SK-N-SH (cell line): ENCODE data around the gene ABCA10. TPM values are rescaled to one million over a fixed set of nuclear protein-coding genes. Genes with fewer than 3 reads are reported as not detected.

Source experiments
- CTCF ChIA-PET: fragments of 300-600, 350-600 bp; formaldehyde crosslinking; extraction: SDS; loops from one replicate; lab custom pipeline; 2021; lab: Yijun Ruan, JAX
- POLR2A ChIA-PET: fragments of 350-600 bp; sonication (Branson Sonifier 250); formaldehyde crosslinking; extraction: SDS; loops from one replicate; lab custom pipeline; 2020; ENCODE audit warnings: antibody characterized with exemption, inconsistent platforms; lab: Yijun Ruan, JAX
- DNase-seq: peaks from one replicate; pipeline ENCODE4 v3.0.0; 2012
- H2AFZ ChIP-seq: fragments of 200-600 bp; sonication (generic); 2 replicates; pipeline ENCODE4 v1.8.1; 2016; ENCODE audit warnings: antibody characterized with exemption, mild to moderate bottlenecking, low read depth
- H3F3A ChIP-seq: fragments of 200-600 bp; sonication (generic); replicated peaks from 2 replicates; pipeline ENCODE3; 2016; ENCODE audit warnings: antibody characterized with exemption, mild to moderate bottlenecking; ENCODE audit not compliant: insufficient read depth
- H3K27ac ChIP-seq, 2 experiments: fragments of 200-500 bp in 1 of 2; fragments of 200-600 bp in 1 of 2; sonication (Bioruptor generic) in 1 of 2; sonication (generic), shearing (Covaris generic) in 1 of 2; 2 replicates each; pipeline versions ENCODE4 v1.5.1 to v1.6.1; 2014 to 2016; ENCODE audit warnings: low read depth in 2 of 2, inconsistent platforms in 1 of 2, low read length in 1 of 2, mild to moderate bottlenecking in 1 of 2, mixed read lengths in 1 of 2
- H3K27me3 ChIP-seq: fragments of 200-600 bp; sonication (generic), shearing (Covaris generic); 2 replicates; pipeline ENCODE4 v1.6.1; 2016; ENCODE audit warnings: mixed run types; ENCODE audit not compliant: insufficient read depth
- H3K36me3 ChIP-seq, 2 experiments: fragments of 200-500 bp in 1 of 2; fragments of 200-600 bp in 1 of 2; sonication (Bioruptor generic) in 1 of 2; sonication (generic) in 1 of 2; replicated peaks in 1 of 2; 2 replicates each; pipeline versions ENCODE3 to v1.5.1; 2014 to 2016; ENCODE audit warnings: low read length in 1 of 2, mild to moderate bottlenecking in 1 of 2; ENCODE audit not compliant: insufficient read depth in 2 of 2, control insufficient read depth in 1 of 2
- H3K4me1 ChIP-seq, 2 experiments: fragments of 200-500 bp in 1 of 2; fragments of 200-600 bp in 1 of 2; sonication (Bioruptor generic) in 1 of 2; sonication (generic), shearing (Covaris generic) in 1 of 2; 2 replicates each; pipeline versions ENCODE4 v1.5.1 to v1.6.1; 2014 to 2016; ENCODE audit warnings: low read depth in 1 of 2, low read length in 1 of 2, mixed run types in 1 of 2; ENCODE audit not compliant: insufficient read depth in 2 of 2, control insufficient read depth in 1 of 2
- H3K4me2 ChIP-seq: fragments of 200-600 bp; sonication (generic), shearing (Covaris generic); 2 replicates; pipeline ENCODE4 v1.6.1; 2017; ENCODE audit warnings: mixed run types
- H3K4me3 ChIP-seq, 2 experiments: fragments of 200-500 bp in 1 of 2; fragments of 200-600 bp in 1 of 2; sonication (Bioruptor generic) in 1 of 2; sonication (generic), shearing (Covaris generic) in 1 of 2; 2 replicates each; pipeline versions ENCODE4 v1.5.1 to v1.8.1; 2014 to 2016; ENCODE audit warnings: low read depth in 2 of 2, inconsistent platforms in 1 of 2, low read length in 1 of 2, mild to moderate bottlenecking in 1 of 2, mixed read lengths in 1 of 2, moderate library complexity in 1 of 2
- H3K79me2 ChIP-seq: fragments of 200-600 bp; sonication (generic); 2 replicates; pipeline ENCODE4 v1.8.1; 2017; ENCODE audit warnings: mild to moderate bottlenecking; ENCODE audit not compliant: insufficient read depth
- H3K9ac ChIP-seq: fragments of 200-600 bp; sonication (generic); 2 replicates; pipeline ENCODE4 v1.6.1; 2017; ENCODE audit warnings: mixed run types
- H3K9me2 ChIP-seq: fragments of 200-600 bp; sonication (generic); 2 replicates; pipeline ENCODE4 v1.6.1; 2017; ENCODE audit warnings: mixed run types
- H3K9me3 ChIP-seq: fragments of 200-600 bp; sonication (generic); 2 replicates; pipeline ENCODE4 v1.6.1; 2017; ENCODE audit warnings: mixed run types, mild to moderate bottlenecking, moderate library complexity
- H4K20me1 ChIP-seq: fragments of 200-600 bp; sonication (generic); 2 replicates; pipeline ENCODE4 v1.6.1; 2017; ENCODE audit warnings: mild to moderate bottlenecking, mixed run types; ENCODE audit not compliant: insufficient read depth
- ELF1 ChIP-seq: IDR thresholded peaks from 2 replicates; pipeline ENCODE4 v1.4.0; 2012
- EP300 ChIP-seq, 2 experiments: IDR thresholded peaks; 2 replicates each; pipeline versions ENCODE4 v1.4.0 to v1.6.1; 2012; ENCODE audit warnings: borderline replicate concordance in 1 of 2, low read depth in 1 of 2, low read length in 1 of 2
- EZH2phosphoT487 ChIP-seq: fragments of 200-600 bp; sonication (generic); IDR thresholded peaks from 2 replicates; pipeline ENCODE4 v1.6.1; 2017; ENCODE audit warnings: low read depth, mixed run types, mild to moderate bottlenecking, antibody characterized with exemption, moderate library complexity, borderline replicate concordance
- FOSL2 ChIP-seq: IDR thresholded peaks from 2 replicates; pipeline ENCODE4 v1.4.0; 2012; ENCODE audit warnings: low read depth, mild to moderate bottlenecking, moderate library complexity, borderline replicate concordance
- FOXM1 ChIP-seq: IDR thresholded peaks from 2 replicates; pipeline ENCODE4 v1.4.0; 2012; ENCODE audit warnings: low read depth, mild to moderate bottlenecking
- MEF2A ChIP-seq: IDR thresholded peaks from 2 replicates; pipeline ENCODE4 v1.4.0; 2012; ENCODE audit warnings: low read depth, borderline replicate concordance
- NFIC ChIP-seq: IDR thresholded peaks from 2 replicates; pipeline ENCODE4 v1.4.0; 2012; ENCODE audit warnings: borderline replicate concordance
- POLR2AphosphoS5 ChIP-seq: IDR thresholded peaks from 2 replicates; pipeline ENCODE4 v1.6.1; 2012; ENCODE audit warnings: low read depth, low read length
- RAD21 ChIP-seq: IDR thresholded peaks from 2 replicates; pipeline ENCODE4 v1.6.1; 2012; ENCODE audit warnings: mild to moderate bottlenecking, low read length
- RCOR1 ChIP-seq: fragments of 150-350 bp; IDR thresholded peaks from 2 replicates; pipeline ENCODE4 v1.6.1; 2017; ENCODE audit warnings: antibody characterized with exemption, low read length
- RXRA ChIP-seq: IDR thresholded peaks from 2 replicates; pipeline ENCODE4 v1.4.0; 2012; ENCODE audit warnings: low read depth, mild to moderate bottlenecking, borderline replicate concordance
- SMC3 ChIP-seq: IDR thresholded peaks from 2 replicates; pipeline ENCODE4 v1.6.1; 2012; ENCODE audit warnings: low read depth, low read length, improper control_type of control experiment
- WGBS: methylation state at CpG from one replicate; pipeline ENCODE4 v1.1.6; 2017; ENCODE audit warnings: low lambda C conversion rate; 5-methylcytosine and 5-hydroxymethylcytosine counted together
- polyA plus RNA-seq, 3 experiments: library from polyadenylated mRNA; depleted of rRNA; stranded (reverse); fragments of >200 nt; gene quantifications; 2 replicates each; pipeline ENCODE4 v1.2.3, GENCODE V29; 2012
- TF ChIP-seq, protein P1 (sequence below): IDR thresholded peaks from 2 replicates; pipeline ENCODE4 v1.4.0; 2012; ENCODE audit warnings: low read depth, borderline replicate concordance
- TF ChIP-seq, protein P2 (sequence below): fragments of 150-350 bp; IDR thresholded peaks from 2 replicates; pipeline ENCODE4 v1.6.1; 2016; ENCODE audit warnings: mild to moderate bottlenecking, low read depth, low read length
- TF ChIP-seq, protein P3 (sequence below): IDR thresholded peaks from 2 replicates; pipeline ENCODE4 v1.6.1; 2012; ENCODE audit warnings: mild to moderate bottlenecking, low read depth, low read length, moderate library complexity
- TF ChIP-seq, protein P4 (sequence below): IDR thresholded peaks from 2 replicates; pipeline ENCODE4 v1.4.0; 2012; ENCODE audit warnings: low read depth

ABCA10 gene
- polyA plus RNA-seq, 1 of the 3 experiments (the other 2 are of a cell fraction): 0.07 TPM

DNA sequence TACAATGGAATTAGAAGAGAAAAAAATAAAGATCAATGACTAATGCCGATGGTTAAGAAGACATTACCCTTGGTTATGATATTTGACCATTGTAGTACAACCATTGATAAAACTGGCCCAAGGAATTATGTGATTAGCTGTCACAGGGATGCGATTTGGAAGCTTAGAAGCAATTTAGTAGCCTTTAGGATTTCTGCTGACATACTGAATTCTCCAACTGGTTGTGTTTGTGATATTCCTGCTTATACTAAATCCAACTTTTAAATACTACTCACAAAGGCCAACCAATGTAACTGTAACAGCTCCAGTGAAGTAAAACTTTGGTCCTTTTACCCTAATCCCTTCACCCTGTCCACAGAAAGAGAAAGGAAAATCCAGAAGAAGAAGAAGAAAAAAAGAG lies 55.5 kb downstream of the ABCA10 start:
- 37% methylated on average over 2 of the region's 2 CpGs for WGBS
- H3K4me1 ChIP-seq: peaks cover 0 to 13% of the 10 kb centered on the region in 2 experiments; a peak in 2 of 4 replicates
- no peaks in the 10 kb centered on the region for H4K20me1 ChIP-seq
- TF ChIP-seq EZH2phosphoT487 (no peak), NFIC (no peak), RCOR1 (no peak), FOXM1 (no peak), FOSL2 (no peak), POLR2AphosphoS5 (no peak), ELF1 (no peak), SMC3 (no peak), EP300 (IDR thresholded peaks at IDR 0.05; ENCODE audit: borderline replicate concordance in 1 of 2, low read depth in 1 of 2, low read length in 1 of 2) (no peak), MEF2A (no peak), RAD21 (no peak), RXRA (no peak)
- TF ChIP-seq, protein P1, sequence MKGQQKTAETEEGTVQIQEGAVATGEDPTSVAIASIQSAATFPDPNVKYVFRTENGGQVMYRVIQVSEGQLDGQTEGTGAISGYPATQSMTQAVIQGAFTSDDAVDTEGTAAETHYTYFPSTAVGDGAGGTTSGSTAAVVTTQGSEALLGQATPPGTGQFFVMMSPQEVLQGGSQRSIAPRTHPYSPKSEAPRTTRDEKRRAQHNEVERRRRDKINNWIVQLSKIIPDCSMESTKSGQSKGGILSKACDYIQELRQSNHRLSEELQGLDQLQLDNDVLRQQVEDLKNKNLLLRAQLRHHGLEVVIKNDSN: no peak
- TF ChIP-seq, protein P2, sequence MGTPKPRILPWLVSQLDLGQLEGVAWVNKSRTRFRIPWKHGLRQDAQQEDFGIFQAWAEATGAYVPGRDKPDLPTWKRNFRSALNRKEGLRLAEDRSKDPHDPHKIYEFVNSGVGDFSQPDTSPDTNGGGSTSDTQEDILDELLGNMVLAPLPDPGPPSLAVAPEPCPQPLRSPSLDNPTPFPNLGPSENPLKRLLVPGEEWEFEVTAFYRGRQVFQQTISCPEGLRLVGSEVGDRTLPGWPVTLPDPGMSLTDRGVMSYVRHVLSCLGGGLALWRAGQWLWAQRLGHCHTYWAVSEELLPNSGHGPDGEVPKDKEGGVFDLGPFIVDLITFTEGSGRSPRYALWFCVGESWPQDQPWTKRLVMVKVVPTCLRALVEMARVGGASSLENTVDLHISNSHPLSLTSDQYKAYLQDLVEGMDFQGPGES: no peak
- TF ChIP-seq, protein P3, sequence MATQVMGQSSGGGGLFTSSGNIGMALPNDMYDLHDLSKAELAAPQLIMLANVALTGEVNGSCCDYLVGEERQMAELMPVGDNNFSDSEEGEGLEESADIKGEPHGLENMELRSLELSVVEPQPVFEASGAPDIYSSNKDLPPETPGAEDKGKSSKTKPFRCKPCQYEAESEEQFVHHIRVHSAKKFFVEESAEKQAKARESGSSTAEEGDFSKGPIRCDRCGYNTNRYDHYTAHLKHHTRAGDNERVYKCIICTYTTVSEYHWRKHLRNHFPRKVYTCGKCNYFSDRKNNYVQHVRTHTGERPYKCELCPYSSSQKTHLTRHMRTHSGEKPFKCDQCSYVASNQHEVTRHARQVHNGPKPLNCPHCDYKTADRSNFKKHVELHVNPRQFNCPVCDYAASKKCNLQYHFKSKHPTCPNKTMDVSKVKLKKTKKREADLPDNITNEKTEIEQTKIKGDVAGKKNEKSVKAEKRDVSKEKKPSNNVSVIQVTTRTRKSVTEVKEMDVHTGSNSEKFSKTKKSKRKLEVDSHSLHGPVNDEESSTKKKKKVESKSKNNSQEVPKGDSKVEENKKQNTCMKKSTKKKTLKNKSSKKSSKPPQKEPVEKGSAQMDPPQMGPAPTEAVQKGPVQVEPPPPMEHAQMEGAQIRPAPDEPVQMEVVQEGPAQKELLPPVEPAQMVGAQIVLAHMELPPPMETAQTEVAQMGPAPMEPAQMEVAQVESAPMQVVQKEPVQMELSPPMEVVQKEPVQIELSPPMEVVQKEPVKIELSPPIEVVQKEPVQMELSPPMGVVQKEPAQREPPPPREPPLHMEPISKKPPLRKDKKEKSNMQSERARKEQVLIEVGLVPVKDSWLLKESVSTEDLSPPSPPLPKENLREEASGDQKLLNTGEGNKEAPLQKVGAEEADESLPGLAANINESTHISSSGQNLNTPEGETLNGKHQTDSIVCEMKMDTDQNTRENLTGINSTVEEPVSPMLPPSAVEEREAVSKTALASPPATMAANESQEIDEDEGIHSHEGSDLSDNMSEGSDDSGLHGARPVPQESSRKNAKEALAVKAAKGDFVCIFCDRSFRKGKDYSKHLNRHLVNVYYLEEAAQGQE: no peak
- TF ChIP-seq, protein P4, sequence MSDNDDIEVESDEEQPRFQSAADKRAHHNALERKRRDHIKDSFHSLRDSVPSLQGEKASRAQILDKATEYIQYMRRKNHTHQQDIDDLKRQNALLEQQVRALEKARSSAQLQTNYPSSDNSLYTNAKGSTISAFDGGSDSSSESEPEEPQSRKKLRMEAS: no peak
- H3F3A ChIP-seq: peaks cover 10% of the 10 kb centered on the region
- H3K9me3 ChIP-seq: no peaks in the 10 kb centered on the region
- H3K27me3 ChIP-seq: no peaks in the 10 kb centered on the region
- H3K79me2 ChIP-seq: no peaks in the 10 kb centered on the region
- no peak overlapping the region for H3K9ac ChIP-seq
- H3K36me3 ChIP-seq: no peaks in the 10 kb centered on the region
- H3K9me2 ChIP-seq: no peaks in the 10 kb centered on the region
- peak overlapping the region; percentile 1; the same call in 1 of the 2 replicates for H2AFZ ChIP-seq
- H3K4me2 ChIP-seq: no peak overlapping the region
- no peak overlapping the region for H3K27ac ChIP-seq
- ChIA-PET POLR2A (no interaction called here), CTCF (no interaction called here)
- DNase-seq: no peak
- no peak overlapping the region for H3K4me3 ChIP-seq
